Measurements from ENCODE around the gene PLEKHJ1. TPM values are rescaled to one million over a fixed set of nuclear protein-coding genes. Genes with fewer than 3 reads are reported as not detected.
A peak's percentile ranks its signal among the peaks of the same experiment; 100 is the strongest.

PLEKHJ1 gene
- total and polyA plus RNA-seq, 9 of the 15 experiments (the other 6 are each of a cell fraction or from before 2014, with no cell fraction given) = 1.5 to 188 (median 63.9) TPM

GRCh38 chr19:2231621-2232221, 4.4 kb downstream of the PLEKHJ1 start (continued):
- no peak for TF ChIP-seq PBX2 (CRISPR knock-in tag; IDR thresholded peaks at IDR 0.05; ENCODE audit: low read depth)
- TF ChIP-seq PBX2 (tag; conservative IDR thresholded peaks at IDR 0.05; ENCODE audit: low read depth) = no peak
- TF ChIP-seq CBX1 (IDR thresholded peaks at IDR 0.05; ENCODE audit: low read depth) = 0 out of 2 replicates have a peak, but pooled peaks have one; percentile 12
- TF ChIP-seq FOXA3 (CRISPR knock-in tag; conservative IDR thresholded peaks at IDR 0.05 in 1 of 2, IDR thresholded peaks at IDR 0.05 in 1 of 2) = no peak
- no peak for TF ChIP-seq MAFG (tag; conservative IDR thresholded peaks at IDR 0.05)
- no peak for TF ChIP-seq TBL1XR1 (IDR thresholded peaks at IDR 0.05; ENCODE audit: low read length in 2 of 2)
- no peak for TF ChIP-seq POLR2AphosphoS5 (IDR thresholded peaks at IDR 0.05; ENCODE audit: control insufficient read depth, insufficient read depth, low read depth, low read length)
- no peak for TF ChIP-seq RFX1 (IDR thresholded peaks at IDR 0.05)
- peak in 1 of 2 experiments; percentile 25; a peak in 1 of 4 replicates for TF ChIP-seq RAD21 (CRISPR knock-in tag; conservative IDR thresholded peaks at IDR 0.05 in 1 of 2, IDR thresholded peaks at IDR 0.05 in 1 of 2)
- TF ChIP-seq ELF2 (CRISPR knock-in tag; IDR thresholded peaks at IDR 0.05) = no peak
- no peak for TF ChIP-seq ELK1 (CRISPR knock-in tag; IDR thresholded peaks at IDR 0.05)
- TF ChIP-seq ZNF146 (CRISPR knock-in tag; IDR thresholded peaks at IDR 0.05; ENCODE audit: unreplicated experiment) = no peak
- TF ChIP-seq ZNF384 (IDR thresholded peaks at IDR 0.05; ENCODE audit: low read depth, low read length) = no peak
- no peak for TF ChIP-seq ZBTB1 (CRISPR knock-in tag; IDR thresholded peaks at IDR 0.05; ENCODE audit: borderline replicate concordance, low read depth)
- no peak for TF ChIP-seq MCM3 (IDR thresholded peaks at IDR 0.05)
- no peak for TF ChIP-seq ZNF398 (CRISPR knock-in tag; IDR thresholded peaks at IDR 0.05)
- TF ChIP-seq CTCF (IDR thresholded peaks at IDR 0.05 in 2 of 3, conservative IDR thresholded peaks at IDR 0.05 in 1 of 3; ENCODE audit: insufficient read depth in 2 of 3, low read depth in 1 of 3, low read length in 3 of 3) = peak; percentile 28 to 37 (median 37); a peak in 4 of 6 replicates
- peak; percentile 16; the same call in 1 of the 2 replicates for TF ChIP-seq STAG1 (CRISPR knock-in tag; IDR thresholded peaks at IDR 0.05; ENCODE audit: borderline replicate concordance)
- no peak for TF ChIP-seq TEAD4 (IDR thresholded peaks at IDR 0.05; ENCODE audit: low read length)
- no peak for TF ChIP-seq TEAD4 (CRISPR knock-in tag; IDR thresholded peaks at IDR 0.05; ENCODE audit: borderline replicate concordance)
- TF ChIP-seq ZC3H4 (CRISPR knock-in tag; IDR thresholded peaks at IDR 0.05; ENCODE audit: borderline replicate concordance) = 0 out of 2 replicates have a peak, but pooled peaks have one; percentile 43

All from K562 (cell line).